Measurements from ENCODE around the gene KCNE4.
"Not testable (repeated sequence)": the region's sequence is repeated elsewhere in the genome, so short reads cannot be mapped to it uniquely, and the experiment has no call there.

Gene KCNE4

GRCh38 chr2:223079925-223080324 lies 27.9 kb downstream of the KCNE4 start:
- TF ChIP-seq ZNF274 (IDR thresholded peaks at IDR 0.05; ENCODE audit: low read depth, low read length) = no peak
- H3K4me3 ChIP-seq (ENCODE audit: low read length) = no peak overlapping the region

- H3K4me3 ChIP-seq (ENCODE audit: low read length) = not testable (repeated sequence)
Observed at GRCh38 chr2:223080790-223081360, 28.9 kb downstream of the KCNE4 start.

- no peak for TF ChIP-seq ZNF274 (IDR thresholded peaks at IDR 0.05; ENCODE audit: low read depth, low read length)
- H3K4me3 ChIP-seq (ENCODE audit: low read length) = no peak overlapping the region
Observed at GRCh38 chr2:223081789-223082188, 29.8 kb downstream of the KCNE4 start.

- TF ChIP-seq ZNF274 (IDR thresholded peaks at IDR 0.05; ENCODE audit: low read depth, low read length) = no peak
- no peak overlapping the region for H3K4me3 ChIP-seq (ENCODE audit: low read length)
Observed at GRCh38 chr2:223082706-223083105, 30.7 kb downstream of the KCNE4 start.

GRCh38 chr2:223083402-223084070 lies 31.5 kb downstream of the KCNE4 start:
- no peak overlapping the region for H3K4me3 ChIP-seq (ENCODE audit: low read length)
- TF ChIP-seq ZNF274 (IDR thresholded peaks at IDR 0.05; ENCODE audit: low read depth, low read length) = no peak

GRCh38 chr2:223084873-223085272 lies 32.9 kb downstream of the KCNE4 start:
- TF ChIP-seq ZNF274 (IDR thresholded peaks at IDR 0.05; ENCODE audit: low read depth, low read length) = no peak
- H3K4me3 ChIP-seq (ENCODE audit: low read length) = no peak overlapping the region

- no peak for TF ChIP-seq ZNF274 (IDR thresholded peaks at IDR 0.05; ENCODE audit: low read depth, low read length)
- no peak overlapping the region for H3K4me3 ChIP-seq (ENCODE audit: low read length)
Observed at GRCh38 chr2:223086370-223086981, 34.5 kb downstream of the KCNE4 start.

- no peak overlapping the region for H3K4me3 ChIP-seq (ENCODE audit: low read length)
- TF ChIP-seq ZNF274 (IDR thresholded peaks at IDR 0.05; ENCODE audit: low read depth, low read length) = no peak
Observed at GRCh38 chr2:223087466-223087865, 35.5 kb downstream of the KCNE4 start.

GRCh38 chr2:223088866-223089265 lies 36.9 kb downstream of the KCNE4 start:
- H3K4me3 ChIP-seq (ENCODE audit: low read length) = no peak overlapping the region
- no peak for TF ChIP-seq ZNF274 (IDR thresholded peaks at IDR 0.05; ENCODE audit: low read depth, low read length)

GRCh38 chr2:223090039-223090438 lies 38.0 kb downstream of the KCNE4 start:
- H3K4me3 ChIP-seq (ENCODE audit: low read length) = no peak overlapping the region
- no peak for TF ChIP-seq ZNF274 (IDR thresholded peaks at IDR 0.05; ENCODE audit: low read depth, low read length)

GRCh38 chr2:223090540-223091235 lies 38.7 kb downstream of the KCNE4 start:
- H3K4me3 ChIP-seq (ENCODE audit: low read length) = no peak overlapping the region
- TF ChIP-seq ZNF274 (IDR thresholded peaks at IDR 0.05; ENCODE audit: low read depth, low read length) = no peak

GRCh38 chr2:223092667-223093066 lies 40.7 kb downstream of the KCNE4 start:
- H3K4me3 ChIP-seq (ENCODE audit: low read length) = no peak overlapping the region
- TF ChIP-seq ZNF274 (IDR thresholded peaks at IDR 0.05; ENCODE audit: low read depth, low read length) = no peak

GRCh38 chr2:223093436-223094241 lies 41.6 kb downstream of the KCNE4 start:
- TF ChIP-seq ZNF274 (IDR thresholded peaks at IDR 0.05; ENCODE audit: low read depth, low read length) = no peak
- no peak overlapping the region for H3K4me3 ChIP-seq (ENCODE audit: low read length)

- no peak for TF ChIP-seq ZNF274 (IDR thresholded peaks at IDR 0.05; ENCODE audit: low read depth, low read length)
- no peak overlapping the region for H3K4me3 ChIP-seq (ENCODE audit: low read length)
Observed at GRCh38 chr2:223095207-223095606, 43.2 kb downstream of the KCNE4 start.

Data from GM08714 (cell line).